SH-SY5Y (cell line): Measurements from ENCODE around the gene CHCHD3.

Experiments
- GATA2 ChIP-seq: IDR thresholded peaks from 2 replicates; pipeline ENCODE4 v1.6.1; 2011; ENCODE audit warnings: mild to moderate bottlenecking, low read depth, low read length
- GATA3 ChIP-seq: IDR thresholded peaks from 2 replicates; pipeline ENCODE4 v1.6.1; 2011; ENCODE audit warnings: low read depth, mild to moderate bottlenecking, low read length, moderate library complexity

CHCHD3 gene

GRCh38 chr7:133102276-133103060 is 20.6 kb upstream of the CHCHD3 start:
- TF ChIP-seq GATA3 (no peak), GATA2 (no peak)

DNA sequence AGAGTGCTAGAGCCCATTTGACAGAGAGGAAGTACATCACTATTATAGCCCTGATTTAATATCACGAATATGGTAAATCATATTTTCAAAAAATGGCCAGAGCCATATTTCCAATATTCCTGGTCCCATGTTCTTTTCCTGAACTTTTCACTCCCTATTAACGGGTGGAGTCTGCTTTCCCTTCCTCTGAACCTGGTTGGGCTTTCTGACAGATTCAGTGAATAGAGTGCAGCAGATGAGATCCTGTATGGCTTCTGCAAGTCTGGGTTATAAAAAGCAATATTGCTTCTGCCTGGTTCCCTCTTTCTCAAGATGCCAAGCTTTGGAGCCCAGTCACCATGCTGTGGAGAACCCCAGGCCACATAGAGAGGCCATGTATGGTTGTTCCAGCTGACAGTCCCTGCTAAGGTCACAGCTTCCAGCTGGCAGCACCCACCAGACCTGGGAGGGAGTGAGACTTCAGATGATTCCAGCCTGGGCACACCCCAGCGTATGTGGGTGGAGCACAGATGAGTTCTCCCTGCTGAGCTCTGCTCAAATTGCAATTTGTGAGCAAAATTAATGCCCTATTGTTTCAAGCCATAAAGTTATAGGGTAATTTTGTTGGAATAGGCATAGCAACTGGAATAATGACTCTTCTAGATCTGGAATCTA is 17.9 kb upstream of the CHCHD3 start:
- no peak for TF ChIP-seq GATA3

- TF ChIP-seq GATA3 (no peak), GATA2 (no peak)
These were observed 13.3 kb upstream of the CHCHD3 start for GRCh38 chr7:133095119-133095671.

- TF ChIP-seq GATA2 = no peak
- no peak for TF ChIP-seq GATA3
These were observed 10.1 kb upstream of the CHCHD3 start for GRCh38 chr7:133091943-133092464.

DNA sequence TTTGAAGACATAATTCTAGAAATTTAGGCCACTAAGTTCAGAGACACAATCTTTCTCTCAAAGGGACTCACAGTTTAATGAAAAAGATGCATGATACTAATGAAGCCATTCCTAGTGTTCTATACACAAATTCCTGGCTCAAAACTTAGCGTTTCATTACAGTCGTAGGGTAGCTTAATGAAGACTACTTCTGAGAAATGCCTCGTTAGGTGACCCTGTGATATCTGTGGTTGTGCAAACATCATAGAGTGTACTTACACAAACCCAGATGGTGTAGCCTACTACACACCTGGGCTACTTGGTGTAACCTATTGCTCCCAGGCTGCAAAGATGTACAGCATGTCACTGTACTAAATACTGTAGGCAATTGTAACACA is 488 bp upstream of the CHCHD3 start:
- no peak for TF ChIP-seq GATA2
- TF ChIP-seq GATA3 = no peak

DNA sequence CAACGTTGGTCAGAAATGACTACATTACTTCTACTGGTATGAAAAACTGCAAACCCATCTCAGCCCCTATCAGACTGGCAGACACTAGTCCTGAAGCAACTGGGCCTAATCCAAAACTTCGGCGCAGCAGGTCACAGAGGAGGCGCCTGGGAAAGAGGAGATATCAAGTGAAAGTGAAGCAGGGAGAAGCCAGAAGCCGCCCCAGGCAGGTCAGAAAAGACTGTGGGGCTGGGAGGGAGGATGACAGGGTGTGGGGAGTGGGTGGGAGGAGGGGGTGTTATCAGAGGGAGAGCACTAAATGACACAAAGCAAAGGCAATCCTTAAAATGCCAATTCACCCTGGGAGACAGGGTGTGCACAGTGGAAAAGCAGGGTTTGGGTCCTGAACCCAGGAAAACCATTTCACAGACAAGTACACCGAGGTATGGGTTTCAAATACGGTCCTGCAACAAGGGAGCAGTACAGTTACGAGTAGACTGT is 731 bp downstream of the CHCHD3 start:
- no peak for TF ChIP-seq GATA3
- TF ChIP-seq GATA2 = no peak

GRCh38 chr7:133079296-133079695 is 2.6 kb downstream of the CHCHD3 start:
- TF ChIP-seq GATA2 (no peak), GATA3 (no peak)

- TF ChIP-seq GATA2 (no peak), GATA3 (no peak)
These were observed 4.5 kb downstream of the CHCHD3 start for GRCh38 chr7:133077394-133077793.

DNA sequence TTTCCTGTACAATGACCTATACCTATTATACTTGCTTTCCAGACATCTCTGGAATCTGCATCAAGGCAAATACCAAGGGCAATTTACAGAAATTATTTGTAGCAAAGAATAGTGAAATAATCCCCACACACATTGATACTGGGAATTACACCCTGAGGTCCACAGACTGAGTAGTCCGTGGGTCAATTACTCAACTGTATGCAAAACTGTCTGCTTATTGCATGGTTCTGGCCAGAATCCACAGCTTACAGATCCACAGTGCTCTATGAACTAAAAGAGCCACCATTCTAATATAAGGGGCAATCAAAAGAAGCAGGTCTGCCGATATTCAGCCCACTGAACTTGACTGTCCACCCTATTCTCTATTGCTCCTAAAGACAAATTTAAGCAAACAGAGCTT is 5.7 kb downstream of the CHCHD3 start:
- TF ChIP-seq GATA3 = no peak
- no peak for TF ChIP-seq GATA2

- TF ChIP-seq GATA3 (no peak), GATA2 (no peak)
These were observed 10.4 kb downstream of the CHCHD3 start for GRCh38 chr7:133071506-133071905.

- TF ChIP-seq GATA3 (no peak), GATA2 (no peak)
These were observed 11.3 kb downstream of the CHCHD3 start for GRCh38 chr7:133070562-133070961.

- TF ChIP-seq GATA3 = no peak
- TF ChIP-seq GATA2 = no peak
These were observed 16.6 kb downstream of the CHCHD3 start for GRCh38 chr7:133065301-133065700.

- no peak for TF ChIP-seq GATA2
- no peak for TF ChIP-seq GATA3
These were observed 17.6 kb downstream of the CHCHD3 start for GRCh38 chr7:133064082-133064820.

- no peak for TF ChIP-seq GATA3
- no peak for TF ChIP-seq GATA2
These were observed 20.1 kb downstream of the CHCHD3 start for GRCh38 chr7:133061792-133062191.

DNA sequence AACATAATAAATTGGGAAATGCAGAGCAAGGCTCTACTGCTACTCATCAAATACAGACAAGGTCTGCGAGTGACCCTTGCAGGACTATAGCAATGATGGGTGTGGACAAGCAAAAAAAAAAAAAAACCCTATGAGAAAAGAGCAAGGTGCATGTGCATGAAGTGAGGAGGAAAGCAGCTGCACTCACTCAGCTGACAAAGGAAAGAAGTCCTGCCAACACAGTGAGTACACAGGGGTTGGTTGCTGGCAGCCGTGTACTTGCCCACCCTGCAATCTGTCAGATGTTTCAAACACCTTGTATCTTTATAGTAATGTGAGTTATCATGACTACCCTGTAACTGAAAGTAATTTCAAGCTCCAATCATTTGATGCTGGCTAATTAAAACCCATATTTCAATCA is 20.5 kb downstream of the CHCHD3 start:
- TF ChIP-seq GATA2 = no peak
- no peak for TF ChIP-seq GATA3
